ENCODE results near the gene ACD. TPM values are rescaled to one million over a fixed set of nuclear protein-coding genes. Genes with fewer than 3 reads are reported as not detected.

ACD gene
- total and polyA plus RNA-seq, 10 donors, result 16.9 to 31.7 (median 24.0) TPM

- intact Hi-C loops (cut with DNase I; ENCODE audit: low total_unique reads), result no loop called here
These were observed 47.7 kb upstream of the ACD start for GRCh38 chr16:67707790-67708189.

DNA sequence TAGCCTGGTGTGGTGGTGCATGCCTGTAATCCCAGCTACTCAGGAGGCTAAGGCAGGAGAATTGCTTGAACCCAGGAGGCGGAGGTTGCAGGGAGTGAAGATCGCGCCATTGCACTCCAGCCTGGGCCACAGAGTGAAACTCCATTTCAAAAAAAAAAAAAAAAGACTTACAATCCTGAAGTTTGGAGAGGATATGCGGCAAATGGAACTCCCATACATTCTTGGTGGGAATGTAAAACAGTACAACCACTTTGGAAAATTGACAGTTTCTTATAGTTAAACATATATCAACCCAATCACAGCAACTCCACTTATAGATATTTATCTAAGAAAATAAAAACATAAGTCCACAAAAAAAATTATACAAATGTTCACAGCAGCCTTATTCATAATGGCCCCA is 47.1 kb upstream of the ACD start:
- Histone ChIP-seq H3K4me3 (no peak overlapping the region), H3K27ac (no peak overlapping the region), H3K9me3 (no peaks in the 10 kb centered on the region), H3K36me3 (peaks cover 0 to 20% (median 0%) of the 10 kb centered on the region in 6 donors), H3K4me1 (peaks cover 0 to 35% (median 15%) of the 10 kb centered on the region in 6 donors), H3K27me3 (replicated peaks in 1 of 7) (no peaks in the 10 kb centered on the region)
- WGBS, 5 donors, result 83 to 99% (median 96%) methylated on average over 4 of the region's 4 CpGs
- DNase-seq, result no peak
- TF ChIP-seq, protein P1, sequence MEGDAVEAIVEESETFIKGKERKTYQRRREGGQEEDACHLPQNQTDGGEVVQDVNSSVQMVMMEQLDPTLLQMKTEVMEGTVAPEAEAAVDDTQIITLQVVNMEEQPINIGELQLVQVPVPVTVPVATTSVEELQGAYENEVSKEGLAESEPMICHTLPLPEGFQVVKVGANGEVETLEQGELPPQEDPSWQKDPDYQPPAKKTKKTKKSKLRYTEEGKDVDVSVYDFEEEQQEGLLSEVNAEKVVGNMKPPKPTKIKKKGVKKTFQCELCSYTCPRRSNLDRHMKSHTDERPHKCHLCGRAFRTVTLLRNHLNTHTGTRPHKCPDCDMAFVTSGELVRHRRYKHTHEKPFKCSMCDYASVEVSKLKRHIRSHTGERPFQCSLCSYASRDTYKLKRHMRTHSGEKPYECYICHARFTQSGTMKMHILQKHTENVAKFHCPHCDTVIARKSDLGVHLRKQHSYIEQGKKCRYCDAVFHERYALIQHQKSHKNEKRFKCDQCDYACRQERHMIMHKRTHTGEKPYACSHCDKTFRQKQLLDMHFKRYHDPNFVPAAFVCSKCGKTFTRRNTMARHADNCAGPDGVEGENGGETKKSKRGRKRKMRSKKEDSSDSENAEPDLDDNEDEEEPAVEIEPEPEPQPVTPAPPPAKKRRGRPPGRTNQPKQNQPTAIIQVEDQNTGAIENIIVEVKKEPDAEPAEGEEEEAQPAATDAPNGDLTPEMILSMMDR (IDR thresholded peaks at IDR 0.05 in 8 of 11, conservative IDR thresholded peaks at IDR 0.05 in 3 of 11), result no peak
- no peak for TF ChIP-seq POLR2AphosphoS5 (IDR thresholded peaks at IDR 0.05)
- TF ChIP-seq POLR2A (IDR thresholded peaks at IDR 0.05), result no peak
- intact Hi-C loops (cut with DNase I; ENCODE audit: low total_unique reads), result no loop called here

More at GRCh38 chr16:67707790-67708189, 47.7 kb upstream of the ACD start:
- Histone ChIP-seq H3K9me3 (no peaks in the 10 kb centered on the region), H3K4me1 (peaks cover 0 to 35% (median 15%) of the 10 kb centered on the region in 6 donors), H3K4me3 (no peak overlapping the region), H3K36me3 (peaks cover 0 to 20% (median 0%) of the 10 kb centered on the region in 6 donors), H3K27me3 (replicated peaks in 1 of 7) (no peaks in the 10 kb centered on the region), H3K27ac (no peak overlapping the region)
- 97 to 100% (median 98%) methylated on average over 5 of the region's 5 CpGs for WGBS, 5 donors
- peak; percentile 25 for DNase-seq
- no peak for TF ChIP-seq POLR2AphosphoS5 (IDR thresholded peaks at IDR 0.05)
- TF ChIP-seq, protein P1 (IDR thresholded peaks at IDR 0.05 in 8 of 11, conservative IDR thresholded peaks at IDR 0.05 in 3 of 11), result no peak
- TF ChIP-seq POLR2A (IDR thresholded peaks at IDR 0.05), result no peak

DNA sequence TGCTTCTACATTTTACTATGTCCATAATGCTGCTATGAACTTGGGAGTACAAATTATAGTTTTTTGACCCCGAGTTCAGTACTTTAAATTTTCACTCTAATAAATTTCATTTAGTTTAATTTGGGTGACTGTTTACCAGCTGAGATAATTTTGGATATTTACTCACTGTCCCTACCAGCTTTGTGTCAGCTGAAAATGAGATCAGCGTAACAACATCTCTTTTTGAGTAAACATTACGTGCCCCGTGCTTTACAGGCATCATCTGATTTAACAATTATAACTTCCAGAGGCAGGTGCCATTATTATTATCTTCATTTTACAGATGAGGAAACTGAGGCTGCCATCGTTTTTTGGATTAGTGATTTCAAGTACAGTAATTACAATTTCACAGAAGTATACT is 44.0 kb upstream of the ACD start:
- 93 to 96% (median 94%) methylated on average over 5 of the region's 5 CpGs for WGBS, 5 donors
- intact Hi-C loops (cut with DNase I; ENCODE audit: low total_unique reads), result no loop called here

DNA sequence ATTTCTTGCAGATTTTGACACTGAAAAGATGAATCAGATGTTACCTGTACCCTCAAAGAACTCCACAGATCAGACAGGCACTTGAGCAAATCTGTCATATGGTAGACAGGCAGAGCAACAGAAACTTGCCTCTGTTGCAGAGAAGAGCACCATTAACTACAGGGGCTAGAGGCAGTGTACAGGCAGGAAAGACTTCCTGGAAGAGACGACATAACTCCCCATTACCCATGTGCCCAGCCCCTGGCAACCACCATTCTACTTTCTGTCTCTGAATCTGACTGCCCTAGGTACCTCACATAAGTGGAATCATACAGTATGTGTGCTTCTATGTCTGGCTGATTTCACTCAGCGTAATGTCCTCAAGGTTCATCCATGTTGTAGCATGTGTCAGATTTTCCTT is 43.6 kb upstream of the ACD start:
- no peak for TF ChIP-seq POLR2AphosphoS5 (IDR thresholded peaks at IDR 0.05)
- TF ChIP-seq POLR2A (IDR thresholded peaks at IDR 0.05), result no peak
- TF ChIP-seq, protein P1 (IDR thresholded peaks at IDR 0.05 in 8 of 11, conservative IDR thresholded peaks at IDR 0.05 in 3 of 11), result no peak
- DNase-seq, result no peak
- Histone ChIP-seq H3K36me3 (peaks cover 0 to 21% (median 5%) of the 10 kb centered on the region in 6 donors), H3K27me3 (replicated peaks in 1 of 7) (no peaks in the 10 kb centered on the region), H3K9me3 (peaks cover 0 to 11% (median 8%) of the 10 kb centered on the region in 8 donors), H3K27ac (peak overlapping the region in 1 of 8 donors; percentile 42), H3K4me3 (no peak overlapping the region), H3K4me1 (peaks cover 0 to 28% (median 9%) of the 10 kb centered on the region in 6 donors)
- intact Hi-C loops (cut with DNase I; ENCODE audit: low total_unique reads), result no loop called here
- 53 to 71% (median 66%) methylated on average over 2 of the region's 2 CpGs for WGBS, 5 donors

More for the DNA sequence above, 44.0 kb upstream of the ACD start:
- peaks cover 0 to 9% (median 6%) of the 10 kb centered on the region in 8 donors for H3K9me3 ChIP-seq
- TF ChIP-seq POLR2A (IDR thresholded peaks at IDR 0.05) (no peak), POLR2AphosphoS5 (IDR thresholded peaks at IDR 0.05) (no peak)
- TF ChIP-seq, protein P1 (IDR thresholded peaks at IDR 0.05 in 8 of 11, conservative IDR thresholded peaks at IDR 0.05 in 3 of 11), result no peak
- H3K27ac ChIP-seq, result peak overlapping the region in 1 of 8 donors; percentile 42
- H3K4me1 ChIP-seq, result peaks cover 0 to 29% (median 11%) of the 10 kb centered on the region in 6 donors
- H3K4me3 ChIP-seq, result no peak overlapping the region
- H3K27me3 ChIP-seq (replicated peaks in 1 of 7), result no peaks in the 10 kb centered on the region
- H3K36me3 ChIP-seq, result peaks cover 0 to 21% (median under 1%) of the 10 kb centered on the region in 6 donors
- DNase-seq, result no peak

All from spleen (tissue), 11 donors.